ENCODE data around the gene CATSPER1. TPM values are rescaled to one million over a fixed set of nuclear protein-coding genes. Genes with fewer than 3 reads are reported as not detected.
A peak's percentile ranks its signal among the peaks of the same experiment; 100 is the strongest.

CATSPER1 gene
- total and polyA plus RNA-seq, 2 experiments from 2014 or later, result not detected

DNA sequence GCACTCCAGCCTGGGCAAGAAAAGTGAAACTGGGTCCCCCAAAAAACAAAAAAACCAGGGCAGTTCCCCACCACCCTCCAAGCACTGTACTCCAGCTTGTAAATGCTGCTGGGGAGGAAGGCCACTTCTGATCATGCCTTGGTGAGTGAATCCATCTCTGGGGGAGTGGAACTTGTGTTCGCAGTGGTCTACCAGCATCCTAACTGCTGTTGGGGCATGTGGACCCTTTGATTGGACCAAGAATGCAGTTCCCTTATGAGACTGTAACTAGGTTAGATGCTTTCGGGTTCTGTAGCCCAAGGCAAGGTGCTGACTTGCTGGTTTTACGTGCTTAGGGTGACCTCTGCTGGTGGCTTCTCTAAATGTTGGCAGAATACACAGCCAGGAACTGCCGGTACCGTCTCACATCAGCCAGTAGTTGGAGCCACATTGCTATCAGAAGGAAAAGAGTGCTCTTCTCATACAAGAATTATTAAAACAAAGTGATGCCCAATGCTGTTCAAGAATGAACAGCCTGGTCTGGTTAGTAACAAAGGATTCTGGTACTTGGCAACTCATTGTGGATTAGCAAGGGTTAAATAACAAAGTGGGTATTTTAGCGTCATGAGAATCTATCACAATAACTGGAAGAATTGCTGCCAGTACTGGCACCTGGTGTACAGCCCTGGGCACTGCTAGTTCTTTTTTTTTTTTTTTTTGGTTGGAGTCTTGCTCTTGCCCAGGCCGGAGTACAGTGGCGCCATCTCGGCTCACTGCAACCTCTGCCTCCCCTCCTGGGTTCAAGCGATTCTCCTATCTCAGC is 37.3 kb downstream of the CATSPER1 start:
- no peaks in the 10 kb centered on the region for H3K4me1 ChIP-seq (ENCODE audit: insufficient read depth)

DNA sequence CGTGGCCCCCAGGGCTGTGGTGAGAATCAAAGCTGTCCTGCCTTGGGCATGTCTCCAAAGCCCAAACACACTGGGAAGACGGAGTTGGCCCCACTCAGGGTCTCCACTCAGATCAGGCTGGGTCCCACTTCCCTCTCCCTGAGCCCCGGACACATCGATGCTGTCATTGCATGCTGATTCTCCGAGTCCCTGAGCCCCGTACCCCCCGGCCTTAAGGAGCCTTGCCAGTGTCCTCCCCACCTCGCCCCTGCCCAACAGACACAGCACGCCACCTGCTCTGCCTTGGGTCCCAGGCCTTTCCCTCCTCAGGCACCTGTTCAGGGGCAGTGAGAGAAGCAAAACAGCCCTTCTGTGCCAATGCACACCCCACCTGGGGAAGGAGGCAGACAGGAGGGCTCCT is 38.9 kb downstream of the CATSPER1 start:
- no peak for DNase-seq (ENCODE audit: low spot score)
- TF ChIP-seq EZH2 (IDR thresholded peaks at IDR 0.05; ENCODE audit: low read depth, unreplicated experiment) (no peak), JUNB (IDR thresholded peaks at IDR 0.05; ENCODE audit: unreplicated experiment) (no peak), NANOG (IDR thresholded peaks at IDR 0.05; ENCODE audit: borderline replicate concordance) (no peak)
- TF ChIP-seq, protein P1, sequence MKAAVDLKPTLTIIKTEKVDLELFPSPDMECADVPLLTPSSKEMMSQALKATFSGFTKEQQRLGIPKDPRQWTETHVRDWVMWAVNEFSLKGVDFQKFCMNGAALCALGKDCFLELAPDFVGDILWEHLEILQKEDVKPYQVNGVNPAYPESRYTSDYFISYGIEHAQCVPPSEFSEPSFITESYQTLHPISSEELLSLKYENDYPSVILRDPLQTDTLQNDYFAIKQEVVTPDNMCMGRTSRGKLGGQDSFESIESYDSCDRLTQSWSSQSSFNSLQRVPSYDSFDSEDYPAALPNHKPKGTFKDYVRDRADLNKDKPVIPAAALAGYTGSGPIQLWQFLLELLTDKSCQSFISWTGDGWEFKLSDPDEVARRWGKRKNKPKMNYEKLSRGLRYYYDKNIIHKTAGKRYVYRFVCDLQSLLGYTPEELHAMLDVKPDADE (IDR thresholded peaks at IDR 0.05), result no peak

More for the DNA sequence above, 37.3 kb downstream of the CATSPER1 start:
- no peak overlapping the region; the same call in 1 of the 2 replicates for H3K27ac Mint-ChIP-seq
- no peaks in the 10 kb centered on the region for H3K4me1 Mint-ChIP-seq
- Histone ChIP-seq H4K20me1 (replicated peaks; ENCODE audit: insufficient read depth) (no peaks in the 10 kb centered on the region), H3K4me2 (no peak overlapping the region), H3K27ac (ENCODE audit: low read depth) (no peak overlapping the region), H3K27me3 (ENCODE audit: insufficient read depth) (no peaks in the 10 kb centered on the region), H3K4me3 (no peak overlapping the region), H3F3A (replicated peaks; ENCODE audit: low read depth) (0 out of 2 replicates have a peak, but pooled peaks cover 7% of the 10 kb centered on the region), H3K36me3 (ENCODE audit: insufficient read depth) (no peaks in the 10 kb centered on the region), H3K79me2 (replicated peaks; ENCODE audit: insufficient read depth) (no peaks in the 10 kb centered on the region), H3K9me2 (ENCODE audit: insufficient read depth) (no peaks in the 10 kb centered on the region), H2AFZ (no peak overlapping the region)
- DNase-seq (ENCODE audit: low spot score) (peak; percentile 97), ATAC-seq (peak; percentile 99)
- H3K36me3 Mint-ChIP-seq (ENCODE audit: low read depth), result no peaks in the 10 kb centered on the region
- H3K27me3 Mint-ChIP-seq (ENCODE audit: insufficient read depth, low read depth, poor library complexity), result peaks cover 9% of the 10 kb centered on the region
- H3K9me3 Mint-ChIP-seq, result no peaks in the 10 kb centered on the region
- no peak overlapping the region; the same call in 2 of the 3 replicates for H3K4me3 Mint-ChIP-seq
- TF ChIP-seq, protein P1 (IDR thresholded peaks at IDR 0.05), result no peak
- TF ChIP-seq, protein P2, sequence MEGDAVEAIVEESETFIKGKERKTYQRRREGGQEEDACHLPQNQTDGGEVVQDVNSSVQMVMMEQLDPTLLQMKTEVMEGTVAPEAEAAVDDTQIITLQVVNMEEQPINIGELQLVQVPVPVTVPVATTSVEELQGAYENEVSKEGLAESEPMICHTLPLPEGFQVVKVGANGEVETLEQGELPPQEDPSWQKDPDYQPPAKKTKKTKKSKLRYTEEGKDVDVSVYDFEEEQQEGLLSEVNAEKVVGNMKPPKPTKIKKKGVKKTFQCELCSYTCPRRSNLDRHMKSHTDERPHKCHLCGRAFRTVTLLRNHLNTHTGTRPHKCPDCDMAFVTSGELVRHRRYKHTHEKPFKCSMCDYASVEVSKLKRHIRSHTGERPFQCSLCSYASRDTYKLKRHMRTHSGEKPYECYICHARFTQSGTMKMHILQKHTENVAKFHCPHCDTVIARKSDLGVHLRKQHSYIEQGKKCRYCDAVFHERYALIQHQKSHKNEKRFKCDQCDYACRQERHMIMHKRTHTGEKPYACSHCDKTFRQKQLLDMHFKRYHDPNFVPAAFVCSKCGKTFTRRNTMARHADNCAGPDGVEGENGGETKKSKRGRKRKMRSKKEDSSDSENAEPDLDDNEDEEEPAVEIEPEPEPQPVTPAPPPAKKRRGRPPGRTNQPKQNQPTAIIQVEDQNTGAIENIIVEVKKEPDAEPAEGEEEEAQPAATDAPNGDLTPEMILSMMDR (conservative IDR thresholded peaks at IDR 0.05; ENCODE audit: low read depth in 2 of 2), result peak; percentile 99 to 100

More for the DNA sequence above, 38.9 kb downstream of the CATSPER1 start:
- H3K27me3 Mint-ChIP-seq (ENCODE audit: insufficient read depth, low read depth, poor library complexity), result peaks cover 7% of the 10 kb centered on the region
- no peaks in the 10 kb centered on the region for H3K4me1 Mint-ChIP-seq
- Histone ChIP-seq H3F3A (replicated peaks; ENCODE audit: low read depth) (0 out of 2 replicates have a peak, but pooled peaks cover 7% of the 10 kb centered on the region), H3K4me1 (ENCODE audit: insufficient read depth) (no peaks in the 10 kb centered on the region), H2AFZ (no peak overlapping the region), H3K27ac (ENCODE audit: low read depth) (no peak overlapping the region), H4K20me1 (replicated peaks; ENCODE audit: insufficient read depth) (no peaks in the 10 kb centered on the region), H3K79me2 (replicated peaks; ENCODE audit: insufficient read depth) (no peaks in the 10 kb centered on the region), H3K36me3 (ENCODE audit: insufficient read depth) (no peaks in the 10 kb centered on the region), H3K27me3 (ENCODE audit: insufficient read depth) (no peaks in the 10 kb centered on the region), H3K4me3 (no peak overlapping the region), H3K9me2 (ENCODE audit: insufficient read depth) (no peaks in the 10 kb centered on the region), H3K4me2 (no peak overlapping the region)
- H3K9me3 Mint-ChIP-seq, result no peaks in the 10 kb centered on the region
- no peaks in the 10 kb centered on the region for H3K36me3 Mint-ChIP-seq (ENCODE audit: low read depth)
- no peak overlapping the region for H3K4me3 Mint-ChIP-seq
- no peak overlapping the region for H3K27ac Mint-ChIP-seq
- no peak for ATAC-seq
